ENCODE results near the gene ZNF638. TPM values are rescaled to one million over a fixed set of nuclear protein-coding genes. Genes with fewer than 3 reads are reported as not detected.
"Not testable (repeated sequence)": the region's sequence is repeated elsewhere in the genome, so short reads cannot be mapped to it uniquely, and the experiment has no call there.

The ZNF638 gene, protein sequence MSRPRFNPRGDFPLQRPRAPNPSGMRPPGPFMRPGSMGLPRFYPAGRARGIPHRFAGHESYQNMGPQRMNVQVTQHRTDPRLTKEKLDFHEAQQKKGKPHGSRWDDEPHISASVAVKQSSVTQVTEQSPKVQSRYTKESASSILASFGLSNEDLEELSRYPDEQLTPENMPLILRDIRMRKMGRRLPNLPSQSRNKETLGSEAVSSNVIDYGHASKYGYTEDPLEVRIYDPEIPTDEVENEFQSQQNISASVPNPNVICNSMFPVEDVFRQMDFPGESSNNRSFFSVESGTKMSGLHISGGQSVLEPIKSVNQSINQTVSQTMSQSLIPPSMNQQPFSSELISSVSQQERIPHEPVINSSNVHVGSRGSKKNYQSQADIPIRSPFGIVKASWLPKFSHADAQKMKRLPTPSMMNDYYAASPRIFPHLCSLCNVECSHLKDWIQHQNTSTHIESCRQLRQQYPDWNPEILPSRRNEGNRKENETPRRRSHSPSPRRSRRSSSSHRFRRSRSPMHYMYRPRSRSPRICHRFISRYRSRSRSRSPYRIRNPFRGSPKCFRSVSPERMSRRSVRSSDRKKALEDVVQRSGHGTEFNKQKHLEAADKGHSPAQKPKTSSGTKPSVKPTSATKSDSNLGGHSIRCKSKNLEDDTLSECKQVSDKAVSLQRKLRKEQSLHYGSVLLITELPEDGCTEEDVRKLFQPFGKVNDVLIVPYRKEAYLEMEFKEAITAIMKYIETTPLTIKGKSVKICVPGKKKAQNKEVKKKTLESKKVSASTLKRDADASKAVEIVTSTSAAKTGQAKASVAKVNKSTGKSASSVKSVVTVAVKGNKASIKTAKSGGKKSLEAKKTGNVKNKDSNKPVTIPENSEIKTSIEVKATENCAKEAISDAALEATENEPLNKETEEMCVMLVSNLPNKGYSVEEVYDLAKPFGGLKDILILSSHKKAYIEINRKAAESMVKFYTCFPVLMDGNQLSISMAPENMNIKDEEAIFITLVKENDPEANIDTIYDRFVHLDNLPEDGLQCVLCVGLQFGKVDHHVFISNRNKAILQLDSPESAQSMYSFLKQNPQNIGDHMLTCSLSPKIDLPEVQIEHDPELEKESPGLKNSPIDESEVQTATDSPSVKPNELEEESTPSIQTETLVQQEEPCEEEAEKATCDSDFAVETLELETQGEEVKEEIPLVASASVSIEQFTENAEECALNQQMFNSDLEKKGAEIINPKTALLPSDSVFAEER (N-terminal part only)
- polyA plus RNA-seq (ENCODE audit: insufficient read length in 12 of 12): 100 to 1,000 TPM in 9 of 12 donors, 10 to 100 TPM in 2, not detected in 1; 71.9 to 162 (median 110) TPM
- long read RNA-seq, donor 1, transcript ZNF638-206 (2 exons, 931 nt): major isoform, 10 of 44 reads
- long read RNA-seq, donor 1, partial matches to known transcripts: 32 of 44 reads
- long read RNA-seq, donor 1, other reads (novel, unspliced or antisense): 0 of 44 reads
- long read RNA-seq, donor 2, transcript ZNF638-206 (2 exons, 931 nt): major isoform, 5 of 17 reads
- long read RNA-seq, donor 2, partial matches to known transcripts: 11 of 17 reads
- long read RNA-seq, donor 2, other reads (novel, unspliced or antisense): 0 of 17 reads
- long read RNA-seq, donor 3, partial matches to known transcripts: 5 of 10 reads
- long read RNA-seq, donor 3, other reads (novel, unspliced or antisense): 0 of 10 reads
- long read RNA-seq, donor 4, partial matches to known transcripts: 5 of 10 reads
- long read RNA-seq, donor 4, other reads (novel, unspliced or antisense): 0 of 10 reads
- long read RNA-seq, donor 5, full-length matches to known transcripts: 10 of 21 reads
- long read RNA-seq, donor 5, partial matches to known transcripts: 11 of 21 reads
- long read RNA-seq, donor 5, other reads (novel, unspliced or antisense): 0 of 21 reads
- long read RNA-seq, donor 6, partial matches to known transcripts: 15 of 19 reads
- long read RNA-seq, donor 6, other reads (novel, unspliced or antisense): 0 of 19 reads
- long read RNA-seq, donor 7, partial matches to known transcripts: 13 of 16 reads
- long read RNA-seq, donor 7, other reads (novel, unspliced or antisense): 0 of 16 reads
- long read RNA-seq, donor 8, partial matches to known transcripts: 28 of 32 reads
- long read RNA-seq, donor 8, other reads (novel, unspliced or antisense): 0 of 32 reads
- long read RNA-seq, donor 9, transcript ZNF638-206 (2 exons, 931 nt): major isoform, 6 of 6 reads
- long read RNA-seq, donor 9, partial matches to known transcripts: 0 of 6 reads
- long read RNA-seq, donor 9, other reads (novel, unspliced or antisense): 0 of 6 reads
- long read RNA-seq, donor 10, partial matches to known transcripts: 10 of 15 reads
- long read RNA-seq, donor 10, other reads (novel, unspliced or antisense): 0 of 15 reads
- long read RNA-seq, donor 11, transcript ZNF638-206 (2 exons, 931 nt): major isoform, 8 of 21 reads
- long read RNA-seq, donor 11, partial matches to known transcripts: 13 of 21 reads
- long read RNA-seq, donor 11, other reads (novel, unspliced or antisense): 0 of 21 reads

DNA sequence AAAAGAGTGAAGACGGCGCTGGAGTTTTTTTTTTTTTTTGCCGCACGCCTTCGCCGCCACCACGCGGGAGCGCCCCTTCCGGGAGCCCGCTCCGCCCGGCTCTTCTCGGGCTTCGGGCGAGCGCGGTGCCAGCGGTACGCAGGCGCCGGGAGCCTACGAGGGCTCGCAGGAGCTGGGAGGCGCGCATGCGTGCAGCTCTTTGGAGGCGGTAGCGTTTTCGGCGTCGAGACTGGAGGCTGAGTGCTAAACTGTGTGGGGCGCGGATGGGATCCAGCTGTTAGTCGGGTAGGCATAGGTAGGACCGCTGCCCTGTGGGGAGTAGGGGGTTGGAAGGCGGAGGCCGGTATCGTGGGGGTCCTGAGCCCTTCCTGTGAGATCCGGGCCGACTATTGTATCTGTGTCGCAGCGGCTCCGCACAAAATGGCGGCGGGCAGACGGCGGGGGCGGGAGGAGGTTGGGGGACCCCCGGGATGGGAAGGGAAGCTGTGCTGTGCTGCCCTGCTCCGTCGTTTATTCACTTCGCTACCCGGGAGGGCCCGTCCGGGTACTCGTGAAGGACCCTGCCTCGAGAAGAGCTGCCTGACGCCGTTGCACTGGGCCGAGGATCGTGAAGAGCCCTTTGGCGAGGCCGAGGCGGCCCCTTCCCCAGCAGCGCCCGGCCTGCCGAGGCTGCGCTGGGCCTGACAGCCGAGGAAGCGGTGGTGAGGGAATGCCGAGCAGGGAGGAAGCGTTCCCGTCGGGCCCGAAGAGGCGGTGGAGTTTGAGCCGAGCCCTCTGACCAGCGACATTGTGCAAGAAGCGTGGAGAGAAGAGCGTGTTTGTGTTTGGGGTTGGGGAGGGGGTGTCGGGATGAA lies at the start of gene ZNF638:
ZNF638 (plus strand) TSS at position 202 of the 854 bp plus-strand sequence. CDS start 17,173 bp downstream, outside the sequence.
- DNase-seq: peak; percentile 96

DNA sequence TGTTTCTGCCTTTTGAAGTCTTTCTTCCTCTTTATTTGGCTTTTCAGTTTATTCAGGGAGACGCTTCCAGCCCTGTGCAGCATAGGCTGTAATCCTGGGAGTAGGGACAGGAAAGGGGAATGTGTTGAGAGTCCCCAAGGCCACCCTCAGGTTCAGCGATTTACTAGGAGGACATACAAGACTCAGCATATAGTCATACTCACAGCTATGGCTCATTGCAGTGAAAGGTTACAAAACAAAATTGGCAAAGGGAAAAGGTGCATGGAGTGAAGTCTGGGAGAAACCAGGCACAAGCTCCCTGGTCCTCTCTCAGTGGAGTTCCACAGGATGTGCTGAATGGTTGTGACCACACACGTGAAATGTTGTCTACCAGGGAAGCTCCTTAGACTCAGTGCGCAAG lies 49.6 kb upstream of the ZNF638 start:
- no peak for DNase-seq

DNA sequence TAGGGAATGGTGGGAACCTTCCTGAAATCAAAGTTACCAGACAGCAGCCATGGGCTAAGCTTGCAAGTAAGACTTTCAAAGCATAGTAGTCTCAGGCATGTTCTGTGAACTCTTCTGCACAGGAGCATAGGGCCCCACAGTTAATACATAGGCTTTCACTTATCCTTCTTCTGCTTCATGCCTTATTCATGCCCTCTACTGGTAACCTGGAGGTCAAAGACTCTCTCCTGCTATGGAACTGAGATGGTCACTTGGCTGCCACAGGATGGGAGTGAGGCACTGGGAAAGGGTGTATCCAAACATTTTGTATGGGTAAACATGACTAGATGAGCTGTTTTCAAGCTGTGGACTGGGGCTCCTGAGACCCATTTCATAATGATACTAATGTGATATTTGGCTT lies 49.1 kb upstream of the ZNF638 start:
- DNase-seq: no peak

DNA sequence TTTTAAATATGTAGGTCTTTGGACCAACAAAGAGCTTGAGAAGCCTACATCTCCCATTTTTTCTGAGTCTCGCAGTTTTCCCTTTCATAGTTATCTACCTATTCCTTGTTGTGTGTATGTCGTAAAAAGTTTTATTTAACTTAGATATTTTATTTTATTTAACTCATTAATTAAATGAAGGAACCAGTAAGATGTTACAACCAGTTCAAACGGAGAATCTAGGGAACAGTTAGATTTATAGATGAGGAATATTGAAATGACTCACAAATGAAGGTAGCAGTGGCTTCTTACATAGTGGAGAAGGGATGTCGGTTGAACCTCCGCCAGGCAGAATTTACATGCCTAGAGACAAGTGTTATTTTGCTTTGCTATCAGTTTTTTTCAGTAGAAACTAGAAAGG lies 48.5 kb upstream of the ZNF638 start:
- DNase-seq: no peak

DNA sequence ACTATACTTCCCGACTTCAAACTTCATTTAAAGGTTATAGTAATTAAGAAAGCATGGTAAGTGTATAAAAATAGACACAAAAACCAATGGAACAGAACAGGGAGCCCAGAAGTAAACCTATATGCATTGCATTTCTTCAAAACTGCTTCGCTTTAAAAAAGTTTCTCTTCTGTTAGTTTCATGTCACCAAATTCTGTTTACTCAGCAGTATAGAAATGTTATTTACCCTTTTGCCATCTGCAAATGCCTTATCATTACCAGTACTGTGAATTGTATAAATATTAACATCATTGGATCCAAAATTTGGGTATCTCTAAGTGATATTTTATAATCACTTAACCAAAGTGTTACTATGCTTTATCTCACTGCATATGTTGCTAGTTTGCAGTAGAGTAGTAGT lies 45.9 kb upstream of the ZNF638 start:
- no peak for DNase-seq

DNA sequence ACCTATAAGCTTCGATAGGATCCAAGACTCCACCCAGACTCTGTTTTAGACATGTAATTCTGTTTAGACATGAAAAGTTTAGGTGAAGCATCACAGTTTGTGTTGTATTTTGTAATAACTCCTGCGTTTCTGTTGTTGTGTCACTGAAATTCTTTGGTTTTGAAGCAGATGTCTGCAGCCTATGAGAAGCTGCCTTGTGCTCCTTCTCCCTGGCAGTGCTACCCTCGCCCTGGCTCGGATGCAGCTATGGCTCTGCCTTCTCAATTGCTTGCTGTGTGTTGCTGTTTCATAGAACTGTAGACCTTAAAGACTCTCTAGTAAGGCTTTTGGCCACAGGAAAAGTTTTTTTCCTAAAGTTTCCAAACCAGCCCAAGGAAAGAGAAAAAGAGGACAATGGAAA lies 40.2 kb upstream of the ZNF638 start:
- no peak for DNase-seq

DNA sequence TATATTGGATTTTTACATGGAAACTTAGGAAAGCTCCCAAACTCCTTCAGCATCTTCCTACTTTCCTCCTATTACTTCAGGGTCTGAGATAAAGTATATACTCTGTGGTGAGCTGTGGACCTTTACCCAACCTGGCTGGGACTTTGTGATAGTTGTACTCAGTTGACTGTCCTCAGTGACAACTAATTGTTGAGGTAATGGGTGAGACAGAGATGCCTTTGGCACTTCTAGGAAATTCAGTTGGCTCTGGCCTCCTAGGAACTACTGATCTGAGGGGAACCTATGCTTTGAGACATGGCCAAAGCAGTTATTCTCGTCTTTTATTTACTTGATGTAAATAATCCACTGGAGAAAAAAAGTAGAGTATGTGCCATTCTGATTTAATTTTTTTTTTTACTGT lies 39.4 kb upstream of the ZNF638 start:
- DNase-seq: no peak

DNA sequence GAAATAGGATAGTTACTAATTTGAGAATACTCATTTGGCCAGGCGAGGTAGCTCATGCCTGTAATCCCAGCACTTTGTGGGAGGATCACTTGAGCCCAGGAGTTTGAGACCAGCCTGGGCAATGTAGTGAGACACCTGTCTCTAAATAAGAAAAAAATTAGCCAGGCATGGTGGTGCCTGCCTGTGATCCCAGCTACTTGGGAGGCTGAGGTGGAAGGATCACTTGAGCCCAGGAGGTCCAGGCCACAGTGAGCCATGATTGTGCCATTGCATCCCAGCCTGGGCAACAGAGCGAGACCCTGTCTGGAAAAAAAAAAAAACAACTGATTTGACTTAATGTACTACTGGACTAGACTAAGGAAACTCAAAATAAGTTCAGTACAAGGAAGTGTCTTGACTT lies 32.7 kb upstream of the ZNF638 start:
- no peak for DNase-seq

DNA sequence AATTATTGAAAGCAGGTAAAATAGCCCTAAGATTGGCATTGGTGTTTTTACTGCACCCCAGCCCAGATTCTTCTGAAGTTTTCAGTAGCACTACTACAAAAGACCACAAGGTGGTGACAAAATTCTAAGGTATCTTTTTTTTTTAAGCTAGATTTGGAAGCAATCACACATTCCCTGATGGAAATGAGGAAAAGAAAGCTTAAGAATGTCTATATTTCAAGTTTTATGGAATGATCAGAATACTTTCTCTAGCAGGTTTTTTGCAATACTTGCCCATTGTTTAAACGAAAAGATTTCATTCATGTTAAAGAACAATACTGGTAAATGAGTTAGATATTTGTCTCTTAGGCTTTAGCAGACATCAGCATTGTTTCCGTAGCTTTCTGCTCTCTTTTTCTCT lies 32.1 kb upstream of the ZNF638 start:
- peak; percentile 39 for DNase-seq

DNA sequence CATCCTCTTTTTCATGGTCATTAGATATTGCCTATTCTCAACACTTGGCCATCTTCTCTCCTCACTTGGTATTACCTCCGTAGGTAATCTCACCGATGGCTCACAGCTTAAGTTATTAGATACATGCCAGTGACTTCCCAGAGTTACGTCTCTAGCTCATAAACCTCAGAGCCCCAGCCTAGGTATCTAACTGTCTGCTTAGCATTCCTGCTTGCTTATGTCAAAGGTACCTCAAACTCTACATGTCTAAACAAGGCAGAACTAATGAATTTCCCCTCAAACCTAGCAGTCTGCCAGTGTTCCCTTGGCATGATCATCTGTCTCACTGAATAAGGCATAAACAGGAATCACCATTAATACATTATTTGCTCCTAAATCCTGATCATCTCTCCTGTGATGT lies 27.7 kb upstream of the ZNF638 start:
- DNase-seq: no peak

DNA sequence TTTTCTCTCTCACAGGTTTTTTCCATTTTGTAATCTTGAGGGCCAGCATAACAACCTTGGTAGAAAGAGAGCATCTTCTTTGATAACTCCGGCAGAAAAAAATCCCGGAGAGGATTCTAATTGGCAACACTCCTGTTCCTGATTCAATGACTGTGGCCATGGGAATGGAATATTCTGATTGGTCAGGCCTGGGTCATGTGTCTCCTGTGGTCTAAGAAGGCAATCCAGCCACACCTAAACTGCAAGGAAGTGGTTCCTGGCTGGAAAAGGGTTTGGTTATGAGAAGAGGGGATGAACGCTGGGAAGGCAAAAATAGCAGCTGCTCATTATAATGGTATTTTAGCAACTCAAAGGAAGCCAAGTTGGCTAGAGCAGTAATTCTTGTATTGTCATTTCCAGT lies 24.8 kb upstream of the ZNF638 start:
- DNase-seq: no peak

DNA sequence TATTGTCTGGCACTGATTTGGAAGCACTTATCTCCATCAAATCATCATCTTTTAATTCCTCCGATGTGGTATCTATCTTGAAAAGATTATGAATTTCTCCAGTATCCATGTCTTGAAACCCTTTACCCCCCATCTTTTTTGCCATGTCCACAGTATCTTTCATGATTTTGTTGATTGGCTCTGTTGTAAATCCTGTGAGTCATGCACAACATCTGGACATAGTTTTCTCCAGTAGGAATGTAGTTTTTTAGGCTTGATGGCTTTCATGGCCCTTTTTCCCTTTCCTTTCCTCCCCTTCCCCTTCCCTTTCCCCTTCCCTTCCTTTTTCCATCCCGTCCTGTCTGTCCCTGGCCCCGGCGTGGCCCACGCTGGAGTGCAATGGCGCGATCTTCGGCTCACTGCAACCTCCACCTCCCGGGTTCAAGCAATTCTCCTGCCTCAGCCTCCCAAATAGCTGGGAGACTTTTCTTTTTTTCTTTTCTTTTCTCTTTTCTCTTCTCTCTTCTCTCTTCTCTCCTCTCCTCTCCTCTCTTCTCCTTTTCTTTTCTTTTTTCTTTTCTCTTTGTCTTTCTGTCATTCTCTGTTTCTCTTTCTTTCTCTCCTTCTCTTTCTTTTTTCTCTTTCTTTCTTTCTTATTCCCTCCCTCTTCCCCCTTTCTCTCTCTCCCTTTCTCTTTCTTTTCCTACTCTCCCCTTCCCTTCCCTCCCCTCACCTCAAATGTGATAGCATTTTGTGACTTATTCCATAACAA lies 18.4 kb upstream of the ZNF638 start:
- DNase-seq: no peak

DNA sequence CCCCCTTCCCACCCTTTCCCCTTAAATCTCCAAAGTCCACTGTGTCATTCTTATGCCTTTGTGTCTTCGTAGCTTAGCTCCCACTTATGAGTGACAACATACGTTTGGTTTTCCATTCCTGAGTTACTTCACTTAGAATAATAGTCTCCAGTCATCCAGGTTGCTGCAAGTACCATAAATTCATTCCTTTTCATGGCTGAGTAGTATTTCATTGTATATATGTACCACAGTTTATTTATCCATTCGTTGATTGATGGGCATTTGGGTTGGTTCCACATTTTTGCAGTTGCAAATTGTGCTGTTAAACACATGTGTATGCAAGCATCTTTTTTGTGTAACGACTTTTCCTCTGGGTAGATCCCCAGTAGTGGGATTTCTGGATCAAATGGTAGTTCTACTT lies 14.5 kb upstream of the ZNF638 start:
- DNase-seq: no peak

DNA sequence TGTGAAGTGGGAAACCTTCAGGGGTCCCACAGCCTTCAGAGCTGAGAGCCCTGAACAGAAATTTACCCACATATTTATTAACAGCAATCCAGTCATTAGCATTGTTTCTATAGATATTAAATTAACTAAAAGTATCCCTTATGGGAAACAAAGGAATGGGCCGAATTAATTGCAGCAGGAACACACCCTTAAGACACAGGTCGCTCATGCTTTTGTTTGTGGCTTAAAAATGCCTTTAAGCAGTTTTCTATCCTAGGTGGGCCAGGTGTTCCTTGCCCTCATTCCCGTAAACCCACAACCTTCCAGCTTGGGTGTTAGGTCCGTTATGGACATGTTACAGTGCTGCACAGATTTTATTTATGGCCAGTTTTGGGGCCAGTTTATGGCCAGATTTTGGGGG lies 13.7 kb upstream of the ZNF638 start:
- DNase-seq: not testable (repeated sequence)

DNA sequence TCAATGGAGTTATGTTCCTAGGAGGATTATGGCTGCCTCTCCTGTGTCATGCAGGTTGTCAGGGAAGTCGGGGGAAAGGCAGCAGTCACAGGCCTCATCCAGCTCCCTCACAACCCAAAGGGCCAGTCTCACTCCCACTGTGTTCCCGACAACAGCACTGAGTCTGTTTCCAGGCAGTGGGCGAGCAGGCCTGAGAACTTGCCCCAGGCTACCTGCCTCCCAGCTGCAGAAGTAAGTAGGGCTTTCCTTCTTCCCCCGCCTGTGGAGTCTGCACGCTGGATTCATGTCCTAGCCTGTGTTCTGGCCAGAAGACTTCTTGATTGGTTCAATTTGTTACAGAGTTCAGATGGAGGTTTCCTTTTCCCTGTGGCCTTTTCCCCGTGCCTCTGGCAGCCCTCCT lies 8.2 kb upstream of the ZNF638 start:
- no peak for DNase-seq

DNA sequence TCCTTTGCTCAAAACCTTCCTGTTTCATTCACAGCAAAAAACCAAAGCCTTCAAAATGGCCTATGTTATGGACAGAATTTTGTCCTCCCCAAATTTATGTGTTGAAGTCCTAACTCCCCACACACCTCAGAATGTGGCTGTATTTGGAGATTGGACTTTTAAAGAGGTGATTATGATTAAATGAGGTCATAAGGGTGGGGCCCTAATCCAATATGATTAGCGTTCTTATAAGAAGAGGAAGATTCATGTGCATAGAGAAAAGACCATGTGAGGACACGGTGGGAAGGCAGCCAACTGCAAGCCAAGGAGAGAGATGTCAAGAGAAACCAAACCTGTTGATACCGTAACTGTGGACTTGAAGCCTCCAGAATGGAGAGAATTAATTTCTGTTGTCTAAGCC lies 4.6 kb upstream of the ZNF638 start:
- no peak for DNase-seq

DNA sequence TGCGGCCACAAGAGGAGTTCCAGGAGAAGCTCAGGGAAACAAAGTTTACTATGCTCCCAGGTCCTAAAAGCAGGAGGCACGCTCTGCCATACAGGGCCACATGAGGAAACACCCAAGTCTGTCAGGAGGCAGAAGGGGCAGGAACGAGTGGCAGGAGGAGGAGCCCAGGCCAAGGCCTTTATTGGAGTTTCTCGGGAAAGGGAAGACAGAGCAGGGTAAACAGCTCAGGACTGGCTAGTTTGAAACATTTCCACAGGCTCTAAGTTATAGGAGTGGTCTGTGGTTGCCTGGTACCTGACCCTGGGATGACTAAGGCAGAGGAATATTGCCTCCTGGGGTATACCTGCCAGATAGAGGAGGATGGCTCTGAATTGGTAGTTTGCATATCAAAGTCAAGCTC lies 3.7 kb upstream of the ZNF638 start:
- no peak for DNase-seq

DNA sequence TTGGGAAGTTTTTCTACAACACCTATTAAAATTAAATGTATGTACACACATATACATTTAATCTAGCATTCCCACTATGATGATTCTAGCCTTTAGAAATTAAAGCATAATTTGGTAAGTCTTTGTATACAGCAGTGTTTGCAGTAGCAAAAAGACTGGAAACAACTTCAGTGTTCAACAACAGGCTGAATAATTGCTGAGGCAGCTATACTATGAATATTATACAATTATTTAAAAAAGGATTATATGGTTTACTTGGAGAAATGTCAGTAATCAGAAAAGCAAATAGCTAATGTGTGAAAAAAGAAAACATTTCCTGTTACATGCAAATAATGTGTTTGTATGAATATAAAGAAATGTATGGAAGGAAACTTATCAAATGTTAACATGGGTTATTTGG lies 1.4 kb upstream of the ZNF638 start:
- DNase-seq: no peak

Measured in muscle of arm (tissue), 14 donors.